Posterior cingulate gyrus (tissue), 11 donors: ENCODE results near the gene MMP26.

ENCODE experiments used
- DNase-seq, 10 donors: peaks; one replicate each; pipeline versions ENCODE4 v3.0.0 to v3.0.0-alpha.2; 2020 to 2021; ENCODE audit warnings: mixed read lengths in 3 of 10
- intact Hi-C: fragments of 100-400 bp; cut with DNase I; formaldehyde crosslinking; loops from one replicate; pipeline ENCODE4 v1.15.1; 2023

MMP26 gene

DNA sequence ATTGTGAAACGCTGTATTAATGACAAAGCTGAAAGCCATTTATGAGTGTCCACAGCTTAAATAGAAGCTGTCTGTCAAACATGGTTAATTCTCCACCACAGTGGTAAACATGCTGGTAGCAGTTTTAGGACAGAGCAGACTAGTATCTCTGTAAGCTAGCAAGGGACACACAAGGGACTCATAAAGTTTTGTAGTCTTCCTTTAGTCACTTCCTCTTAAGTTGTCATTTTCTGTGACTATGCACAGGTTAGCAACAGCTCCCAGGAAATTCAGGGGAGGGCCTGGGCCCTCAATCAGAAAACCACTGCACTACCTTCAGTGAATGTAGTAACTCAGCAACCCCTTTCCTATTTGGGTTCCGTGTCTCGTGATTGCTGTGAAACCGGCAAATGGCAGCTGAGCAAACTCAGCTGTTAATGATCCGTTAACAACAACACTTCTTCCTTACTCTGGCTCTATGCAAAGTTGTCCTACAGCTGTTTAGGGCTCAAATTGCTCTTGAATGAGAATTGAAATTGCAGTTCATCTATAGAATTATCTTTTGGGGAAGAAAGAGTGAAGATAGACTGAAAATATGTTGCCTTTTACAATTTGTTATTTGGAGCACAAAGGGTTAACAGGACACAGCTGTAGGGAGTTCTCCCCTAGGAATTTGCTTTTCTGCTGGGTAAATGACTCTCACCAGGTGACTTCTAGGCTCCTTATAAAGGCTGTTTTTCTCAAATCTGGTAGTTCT, at the start of gene MMP26:
Gene MMP26 (plus strand): TSS at position 731 of the 736 bp plus-strand sequence.
- no peak for DNase-seq
- intact Hi-C loops, result no loop called here

DNA sequence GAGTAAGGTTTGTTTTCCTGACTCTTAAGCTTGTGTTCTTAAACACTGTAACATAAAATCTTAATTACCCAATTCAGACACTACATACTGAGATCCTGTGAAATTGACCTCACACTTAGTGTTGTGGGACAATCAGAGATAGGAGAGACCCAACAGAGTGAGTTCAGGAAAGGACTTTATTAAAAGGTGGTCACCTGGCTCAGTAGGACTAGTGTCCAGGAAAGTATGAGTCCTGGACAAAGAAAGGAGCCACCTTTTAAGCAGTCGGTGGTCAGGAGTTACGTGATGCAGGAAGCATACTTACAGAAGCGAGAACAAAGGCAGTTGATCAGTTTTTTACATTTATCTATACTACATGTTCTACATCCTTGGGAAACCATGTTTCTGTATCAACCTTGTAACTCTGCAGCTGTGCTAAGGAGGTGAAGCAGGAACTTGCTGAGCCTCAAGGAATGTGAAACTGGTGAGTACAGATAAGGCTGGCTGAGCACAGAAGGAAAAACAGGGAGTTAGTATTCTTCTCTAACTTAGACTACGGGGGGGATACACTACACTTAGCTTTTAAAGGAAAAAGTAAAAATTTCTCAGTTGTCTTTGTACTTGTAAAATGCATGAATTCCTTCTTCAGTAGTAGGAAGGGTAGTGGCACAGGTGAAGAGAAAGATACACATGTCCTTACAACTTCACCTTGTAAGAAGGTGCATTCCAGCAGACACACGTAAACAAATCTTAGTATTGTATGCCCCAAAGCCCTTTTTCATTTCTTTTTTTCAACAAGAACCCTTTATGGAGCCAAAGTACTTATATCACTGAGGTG, 45.7 kb upstream of the MMP26 start:
- DNase-seq, result no peak
- intact Hi-C loops, result no loop called here

DNA sequence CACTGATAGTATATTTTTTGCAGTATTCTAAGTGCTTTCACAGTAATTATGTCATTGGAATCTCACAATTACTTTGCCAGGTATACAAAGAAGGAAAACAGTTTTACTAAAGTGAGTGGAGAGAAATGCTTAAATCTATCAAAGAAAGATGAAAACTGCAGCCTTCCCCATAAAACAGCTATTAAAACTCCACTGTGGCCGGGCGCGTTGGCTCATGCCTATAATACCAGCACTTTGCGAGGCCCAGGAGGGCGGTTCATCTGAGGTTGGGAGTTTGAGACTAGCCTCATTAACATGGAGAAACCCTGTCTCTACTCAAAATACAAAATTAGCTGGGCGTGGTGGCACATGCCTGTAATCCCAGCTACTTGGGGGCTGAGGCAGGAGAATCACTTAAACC, 41.7 kb upstream of the MMP26 start:
- intact Hi-C loops, result no loop called here
- no peak for DNase-seq

DNA sequence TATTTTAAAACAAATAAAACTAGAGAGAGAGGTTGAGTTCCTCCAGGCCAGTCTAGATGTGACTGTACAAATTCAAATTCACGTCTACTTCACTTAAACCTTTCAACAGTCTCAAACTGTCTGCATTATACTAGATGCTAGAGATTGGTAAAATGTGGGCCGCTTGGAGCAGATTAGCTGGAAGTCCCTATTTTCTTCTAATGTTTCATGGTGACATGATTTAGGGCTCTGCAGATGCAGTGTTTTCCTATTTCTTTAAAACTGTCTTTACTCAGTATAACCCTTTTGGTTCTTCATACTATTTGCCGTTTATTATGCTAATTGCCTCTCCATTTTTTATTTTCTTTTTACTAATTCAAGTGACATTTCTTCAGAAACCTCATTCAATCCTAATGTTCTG, 40.4 kb upstream of the MMP26 start:
- no peak for DNase-seq
- intact Hi-C loops, result no loop called here

DNA sequence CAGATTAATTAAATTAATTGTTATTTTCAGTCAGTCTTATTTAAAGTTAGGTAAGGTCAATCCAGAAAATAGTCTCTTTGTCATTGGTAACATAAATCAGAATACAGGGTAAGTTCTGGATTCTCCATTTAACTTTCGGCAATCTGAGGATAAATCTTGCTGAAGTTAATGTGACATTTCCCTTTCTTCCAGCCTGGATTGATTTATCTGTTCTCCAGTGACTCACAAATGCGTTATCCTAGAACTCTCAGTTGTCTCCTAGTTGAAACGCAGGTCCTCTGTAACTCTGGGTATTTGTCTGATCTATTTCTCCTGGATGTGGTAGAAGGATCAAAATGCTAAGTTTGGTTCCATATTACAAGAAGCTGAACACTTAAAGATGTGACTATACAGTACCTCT, 39.8 kb upstream of the MMP26 start:
- intact Hi-C loops, result no loop called here

DNA sequence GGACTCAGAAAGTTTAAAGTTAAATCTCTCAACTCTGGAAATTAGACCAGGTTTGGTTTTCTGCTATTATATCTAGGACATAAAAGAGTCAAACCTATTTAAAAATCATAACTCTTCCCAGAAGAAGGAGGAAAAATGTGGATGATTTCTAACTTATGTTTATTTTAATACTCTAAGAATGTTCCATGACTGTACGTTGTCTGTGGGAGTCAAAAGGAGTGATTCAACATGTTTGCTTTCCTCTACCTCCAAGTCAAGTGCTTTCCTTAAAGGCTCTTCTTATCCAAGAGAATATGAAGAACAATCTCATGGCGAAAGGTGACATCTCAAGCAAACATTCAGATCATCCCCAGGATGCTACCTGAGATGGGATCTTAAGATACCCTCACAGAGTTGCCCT, 39.2 kb upstream of the MMP26 start:
- intact Hi-C loops, result no loop called here
- DNase-seq, result no peak

More for the DNA sequence above, 39.8 kb upstream of the MMP26 start:
- DNase-seq, result no peak

DNA sequence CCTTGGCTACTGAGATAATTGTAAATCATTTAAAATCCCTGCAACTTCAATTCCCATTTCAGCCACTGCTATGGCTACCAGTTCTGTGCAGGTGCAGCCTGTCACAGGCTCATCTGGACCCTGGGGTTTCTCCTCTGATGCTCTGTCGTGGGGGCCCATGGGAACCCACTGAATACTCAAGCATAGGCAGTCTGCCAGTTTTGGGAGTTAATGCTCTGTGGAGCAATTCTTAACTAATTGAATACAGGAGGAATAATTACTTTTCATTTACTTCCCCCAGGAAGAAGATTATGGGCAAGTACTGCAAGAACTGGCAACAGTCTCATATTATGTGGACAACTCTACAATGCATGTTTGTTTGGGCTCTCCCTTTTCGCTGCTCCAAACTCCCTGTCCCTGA, 32.8 kb upstream of the MMP26 start:
- intact Hi-C loops, result no loop called here

DNA sequence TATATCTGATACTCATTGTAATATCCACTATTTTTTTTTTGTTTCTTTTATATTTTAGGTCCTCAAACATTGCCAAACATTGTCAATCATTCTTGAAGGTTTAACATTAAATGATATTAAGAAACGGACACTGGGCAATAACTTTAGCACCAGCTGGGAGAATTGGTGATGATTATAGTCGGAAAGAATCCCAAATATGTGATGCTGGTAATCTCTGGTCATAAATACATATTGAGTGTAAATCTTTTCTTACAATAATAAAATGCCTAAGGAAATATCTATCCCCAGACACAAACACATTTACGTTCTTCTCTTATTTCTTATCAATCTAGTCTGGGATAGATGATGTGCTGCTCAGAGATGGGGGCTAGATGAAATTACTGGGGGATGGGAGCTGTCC, 32.1 kb upstream of the MMP26 start:
- intact Hi-C loops, result no loop called here
- no peak for DNase-seq

More for the DNA sequence above, 32.8 kb upstream of the MMP26 start:
- no peak for DNase-seq

DNA sequence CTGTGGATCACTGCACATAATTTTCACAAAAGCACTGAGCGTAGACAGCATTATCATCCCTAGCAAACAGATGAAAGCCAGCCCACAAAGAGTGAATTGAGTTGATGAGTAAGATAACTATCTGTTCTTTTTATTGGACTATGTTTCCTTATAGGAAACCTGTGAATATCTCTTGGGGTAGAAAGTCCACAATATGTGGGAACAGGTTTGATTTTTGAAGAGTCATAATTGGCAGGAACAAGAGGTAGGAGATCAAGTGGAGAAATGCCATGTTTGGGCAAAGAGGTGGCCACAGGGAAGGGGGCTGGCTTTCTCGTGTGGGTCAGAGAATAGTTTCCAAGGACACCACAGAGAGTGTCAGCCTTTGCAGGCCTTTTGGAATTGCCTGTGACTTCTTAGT, 30.8 kb upstream of the MMP26 start:
- intact Hi-C loops, result no loop called here
- no peak for DNase-seq

DNA sequence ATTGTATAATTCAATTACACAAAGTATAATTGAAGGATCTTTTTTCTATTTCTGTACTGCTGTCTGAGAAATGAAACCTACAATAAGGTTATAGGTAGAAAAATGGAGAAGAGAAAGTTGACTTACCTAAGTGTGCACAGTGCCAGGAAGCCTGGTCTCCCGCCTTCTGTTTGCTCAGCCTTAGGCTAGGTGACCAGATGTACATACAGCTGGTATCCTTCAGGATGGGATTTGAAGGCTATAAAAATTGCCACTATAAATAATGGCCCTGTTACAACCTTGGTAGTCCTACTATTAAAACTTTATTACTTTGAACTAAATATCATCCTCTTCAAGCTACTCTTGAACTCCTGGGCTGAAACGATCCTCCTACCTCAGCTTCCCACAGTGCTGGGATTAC, 26.6 kb upstream of the MMP26 start:
- intact Hi-C loops, result no loop called here
- no peak for DNase-seq

DNA sequence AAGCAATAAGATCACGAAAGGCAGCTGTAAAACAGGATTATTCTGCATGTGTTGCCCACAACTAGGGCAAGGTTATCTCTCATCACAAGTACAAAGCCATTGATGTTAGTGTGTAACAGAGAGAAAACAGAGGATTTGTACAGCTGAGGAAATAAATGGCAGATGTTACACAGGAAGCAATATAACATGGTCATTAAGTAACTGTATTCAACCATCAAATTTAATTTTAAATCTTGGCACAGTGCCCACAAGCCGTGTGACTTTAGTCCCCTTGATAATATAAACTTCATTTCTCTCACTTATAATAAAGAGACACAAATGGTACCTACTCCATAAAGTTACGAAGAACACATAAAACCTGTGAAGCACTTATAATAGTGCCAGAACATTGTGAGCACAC, 24.2 kb upstream of the MMP26 start:
- DNase-seq, result no peak
- intact Hi-C loops, result no loop called here

DNA sequence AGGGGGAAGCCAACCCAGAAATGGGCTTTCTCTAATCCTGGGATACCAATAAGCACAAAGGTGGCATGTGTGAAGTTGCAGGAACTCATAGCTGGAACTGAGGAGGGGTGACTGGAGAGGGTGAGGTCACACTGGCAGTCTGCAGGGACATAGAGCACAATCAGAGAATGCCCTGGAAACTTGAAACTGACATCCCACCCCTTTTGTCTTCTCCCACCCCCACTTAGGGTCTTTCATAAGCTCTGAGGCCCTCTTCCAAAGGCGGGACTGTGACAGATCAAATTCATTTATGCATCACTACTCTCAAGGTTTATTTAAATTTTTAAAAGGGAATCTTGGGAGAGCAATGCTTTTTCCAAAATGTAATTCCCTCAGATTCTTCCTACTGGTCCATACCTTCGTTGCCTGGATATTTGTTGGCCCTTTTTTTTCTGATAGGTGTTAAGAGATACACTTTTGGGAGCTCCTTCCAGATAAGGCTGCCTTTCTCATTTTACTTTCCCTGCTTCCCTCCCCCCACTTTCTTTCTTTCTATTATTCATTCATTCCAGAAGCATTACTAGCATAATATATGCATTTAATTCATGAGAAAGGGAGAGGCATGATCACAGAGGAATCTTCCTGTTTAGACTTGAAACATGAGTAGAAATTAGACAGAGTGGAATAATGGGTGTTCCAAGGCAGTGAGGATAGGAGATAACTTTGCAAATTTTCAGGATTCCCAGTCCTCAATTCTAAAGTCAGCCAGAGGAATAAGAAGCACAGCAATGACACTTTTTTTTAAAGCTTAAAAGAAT, 21.8 kb upstream of the MMP26 start:
- no peak for DNase-seq
- intact Hi-C loops, result no loop called here

DNA sequence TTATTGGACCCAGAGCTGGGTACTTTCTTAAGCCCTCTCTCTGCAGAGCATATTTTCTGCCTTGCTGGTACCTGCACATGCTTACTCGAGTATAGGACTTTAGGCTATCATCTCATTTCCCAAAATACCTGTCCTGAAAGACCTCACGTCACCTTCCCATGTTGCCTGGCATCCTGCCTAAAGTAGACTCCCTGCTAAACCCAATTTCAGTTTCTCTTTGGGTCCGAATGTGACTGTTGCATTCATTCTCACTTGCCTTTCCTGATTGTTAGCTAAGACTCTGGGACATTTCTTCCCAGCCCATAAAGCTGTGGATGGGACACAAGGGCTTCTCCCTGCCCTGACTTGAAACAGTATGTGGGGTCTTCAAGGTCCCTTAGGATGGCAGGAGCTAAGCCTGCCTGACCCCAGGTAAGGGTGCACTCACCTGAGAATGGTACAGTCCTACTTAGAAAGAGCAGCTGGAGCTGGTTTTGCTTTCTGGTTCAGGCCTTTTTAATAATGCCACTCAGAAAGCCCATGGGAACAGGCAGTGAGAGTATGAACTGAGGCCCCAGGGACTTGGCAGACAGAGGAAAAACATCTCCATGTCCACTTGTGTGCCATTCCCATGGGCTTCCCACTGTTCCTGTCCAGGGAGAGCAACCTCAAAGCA, 19.8 kb upstream of the MMP26 start:
- intact Hi-C loops, result no loop called here
- DNase-seq, result no peak

DNA sequence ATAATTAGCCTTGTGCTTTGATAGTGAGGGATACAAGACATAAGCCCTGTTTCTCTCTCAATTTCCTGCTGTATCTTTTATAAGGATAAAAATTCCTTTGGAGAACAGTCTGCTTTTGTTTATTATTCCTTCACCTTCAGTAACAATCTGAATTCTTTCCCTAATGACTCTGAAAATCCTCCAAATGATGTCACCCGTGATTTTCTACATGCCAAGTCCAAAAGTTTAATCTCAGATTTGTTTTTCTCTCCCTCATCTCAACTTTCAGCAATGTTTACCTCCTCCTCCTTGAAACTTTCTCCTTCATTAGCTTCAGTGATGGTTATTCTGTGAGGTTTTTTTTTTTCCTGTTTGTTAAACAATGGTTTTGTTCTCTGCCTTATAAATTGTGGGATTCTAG, 9.1 kb upstream of the MMP26 start:
- intact Hi-C loops, result no loop called here
- no peak for DNase-seq

DNA sequence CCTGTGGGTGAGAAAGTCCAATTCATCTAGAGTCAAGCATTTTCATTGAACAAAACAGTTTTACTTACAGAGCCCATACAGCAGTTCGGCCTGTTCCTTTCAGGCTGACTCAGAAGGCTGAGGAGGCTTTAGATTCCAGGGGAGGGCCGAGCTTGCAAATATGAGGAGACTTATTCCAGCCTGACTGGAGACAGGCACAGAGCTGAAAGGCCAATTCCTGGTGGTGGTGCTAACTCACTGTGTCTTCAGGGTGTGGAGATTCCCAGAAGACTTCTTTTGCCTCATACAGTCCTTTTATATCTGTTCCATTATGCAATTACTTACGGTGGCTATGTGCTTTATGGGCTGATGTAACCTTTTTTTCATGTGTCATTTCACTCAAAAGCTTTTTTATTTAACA, 7.0 kb upstream of the MMP26 start, which contains the start of gene OR51E2:
Gene OR51E2 (minus strand): TSS at position 269 of the 400 bp plus-strand sequence. CDS start 15,142 bp downstream, outside the sequence.
- intact Hi-C loops, result no loop called here
- DNase-seq, result no peak

DNA sequence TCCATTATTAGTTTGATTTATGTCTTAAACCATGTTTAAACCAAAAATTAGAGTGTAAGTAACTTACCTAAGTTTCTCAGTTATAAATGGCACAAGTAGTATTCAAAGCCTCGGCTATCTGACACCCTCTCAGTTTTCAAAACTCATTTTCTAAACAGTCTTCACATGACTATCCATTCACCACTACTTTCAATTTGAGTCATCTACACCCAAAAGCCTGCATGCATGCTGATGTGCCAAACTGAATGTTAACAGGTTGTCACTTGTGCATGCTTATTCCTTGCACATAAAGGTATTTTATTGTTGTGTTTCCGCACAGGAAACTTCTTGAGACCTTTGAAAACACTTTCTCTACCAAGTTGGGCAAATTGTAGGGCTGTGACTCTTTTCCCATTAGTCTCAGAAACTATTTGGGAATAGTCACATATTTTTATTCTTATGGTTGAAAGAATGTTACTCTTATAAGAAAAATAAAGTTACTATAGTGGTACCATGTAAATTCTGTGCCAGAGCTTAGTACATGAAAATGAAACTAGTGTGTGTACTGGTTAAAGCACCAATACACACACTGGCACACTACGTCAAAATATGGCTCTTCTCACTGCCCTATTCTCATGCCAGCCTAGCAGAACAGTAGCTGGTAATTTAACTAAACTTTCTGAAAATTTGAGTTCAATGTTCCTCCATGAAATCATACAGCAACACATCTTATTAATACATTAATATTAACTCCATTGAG, 4.7 kb upstream of the MMP26 start:
- intact Hi-C loops, result no loop called here
- DNase-seq, result no peak

DNA sequence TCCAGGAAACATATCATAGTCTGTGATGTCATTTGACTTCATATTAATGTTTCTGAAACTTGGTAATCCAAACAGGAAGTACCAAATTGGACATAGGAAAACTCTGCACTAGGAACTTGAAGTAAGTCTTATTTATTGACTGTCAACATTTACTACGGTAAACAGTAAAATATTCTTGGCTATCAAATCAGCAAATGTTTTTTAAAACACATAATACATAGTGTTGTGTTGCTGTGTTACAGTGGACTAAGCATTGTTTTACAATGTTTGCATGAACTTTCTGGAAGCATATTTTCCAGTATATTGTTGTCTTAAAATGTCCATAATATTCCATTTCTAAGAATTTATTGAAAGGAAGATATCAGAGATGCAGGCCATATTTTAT, 4.2 kb upstream of the MMP26 start:
- DNase-seq, result no peak
- intact Hi-C loops, result no loop called here

DNA sequence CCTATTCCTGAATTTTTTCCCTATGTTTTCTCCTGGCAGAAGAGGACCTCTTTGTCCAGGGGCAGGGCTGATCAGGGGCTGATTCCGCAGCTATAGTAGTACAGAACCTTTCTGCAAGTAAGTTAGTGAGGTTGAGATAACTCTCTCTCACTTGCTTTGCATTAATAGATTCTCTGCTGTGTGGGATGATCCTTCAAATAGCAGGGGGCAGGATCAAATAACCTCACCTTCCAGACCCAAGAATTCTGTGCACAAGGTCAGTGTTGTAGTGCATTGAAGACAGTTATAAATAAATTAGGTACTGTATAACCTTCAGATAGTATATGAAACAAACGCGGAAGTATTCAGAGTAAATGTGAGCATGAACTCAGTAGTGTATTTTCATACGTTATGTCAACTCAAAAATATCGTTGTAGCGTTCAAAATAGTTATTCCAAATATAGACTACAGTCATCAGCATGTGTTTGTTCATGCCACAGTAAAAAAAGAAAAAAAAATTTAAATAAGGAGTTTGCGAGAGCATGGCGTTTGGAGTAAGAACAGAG, 278 bp downstream of the MMP26 start:
- no peak for DNase-seq
- intact Hi-C loops, result no loop called here

DNA sequence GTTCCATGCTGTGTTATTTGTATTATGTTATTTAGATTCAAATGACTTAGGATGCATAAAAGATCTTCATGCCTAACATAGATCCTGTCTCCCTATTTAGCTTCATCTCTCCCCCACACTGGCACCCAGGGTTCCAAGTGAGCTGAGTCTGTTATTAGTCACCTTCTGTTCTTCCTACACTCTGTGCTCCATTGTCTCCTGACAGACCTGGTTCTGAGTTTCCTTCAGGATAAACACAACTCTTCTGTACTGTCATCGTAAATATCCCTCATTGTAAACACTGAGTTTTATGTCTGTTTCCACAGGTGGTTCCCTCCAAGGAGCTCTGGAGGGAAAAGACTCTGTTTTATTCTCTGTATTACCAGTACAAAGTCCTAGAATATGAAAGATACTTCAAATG, 8.7 kb downstream of the MMP26 start:
- DNase-seq, result peak in 1 of 10 donors; percentile 13
- intact Hi-C loops, result no loop called here

DNA sequence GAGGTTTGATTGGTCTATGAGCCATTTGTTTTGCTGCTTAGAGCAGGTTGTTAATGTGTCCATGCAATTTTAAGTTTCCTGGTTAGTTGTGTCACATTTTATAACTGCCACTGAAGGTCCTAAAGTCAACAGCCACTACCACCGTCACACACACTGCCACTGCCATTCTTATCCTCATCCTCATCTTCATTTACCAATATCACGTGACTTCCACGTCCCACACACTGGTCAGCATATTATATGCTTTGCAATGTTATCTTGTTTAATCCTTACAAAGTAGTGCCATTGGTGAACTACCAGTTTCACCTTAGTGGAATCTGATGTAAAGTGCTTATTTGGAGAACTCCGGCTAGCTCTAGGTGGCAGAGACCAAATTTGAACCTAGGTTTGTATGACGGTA, 9.7 kb downstream of the MMP26 start:
- intact Hi-C loops, result no loop called here

More for the DNA sequence above, 9.7 kb downstream of the MMP26 start:
- no peak for DNase-seq
